GM23248 (cell line): Measurements from ENCODE around the gene PKP1.

Experiments used
- EZH2 ChIP-seq: fragments of 200-600 bp; sonication (generic); IDR thresholded peaks from 2 replicates; pipeline ENCODE4 v1.6.1; 2018; ENCODE audit warnings: antibody characterized with exemption, mild to moderate bottlenecking; ENCODE audit not compliant: insufficient read depth, poor library complexity, severe bottlenecking
- EZH2phosphoT487 ChIP-seq: fragments of 200-600 bp; sonication (generic); IDR thresholded peaks from 2 replicates; pipeline ENCODE4 v1.6.1; 2018; ENCODE audit warnings: antibody characterized with exemption, moderate library complexity, mild to moderate bottlenecking, low read depth; ENCODE audit not compliant: insufficient read depth

DNA sequence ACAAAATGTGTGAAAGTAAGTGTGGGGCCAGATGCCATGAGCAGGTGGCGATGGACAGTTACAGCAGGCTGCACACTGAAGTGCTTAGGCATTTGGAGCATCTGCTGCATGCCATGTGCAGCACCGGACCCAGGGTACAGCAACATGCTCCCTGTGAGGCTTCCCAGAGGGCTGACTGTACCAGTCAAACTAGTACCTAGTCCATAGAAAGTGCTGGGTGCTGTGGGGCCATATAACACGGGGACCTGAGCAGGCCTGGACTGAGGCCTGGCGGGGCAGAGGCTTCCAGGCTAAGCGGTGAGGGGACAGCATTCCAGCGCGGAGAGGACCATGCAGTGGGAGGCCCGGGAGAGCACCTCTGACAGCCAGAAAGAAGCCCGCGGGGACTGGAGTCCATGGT, 29.9 kb upstream of the PKP1 start:
- TF ChIP-seq EZH2 (no peak), EZH2phosphoT487 (no peak)
